ENCODE results near the gene PHKB. TPM values are rescaled to one million over a fixed set of nuclear protein-coding genes. Genes with fewer than 3 reads are reported as not detected.

Gene PHKB
- total RNA-seq, 1 donor from 2014 or later, result 47.8 TPM

DNA sequence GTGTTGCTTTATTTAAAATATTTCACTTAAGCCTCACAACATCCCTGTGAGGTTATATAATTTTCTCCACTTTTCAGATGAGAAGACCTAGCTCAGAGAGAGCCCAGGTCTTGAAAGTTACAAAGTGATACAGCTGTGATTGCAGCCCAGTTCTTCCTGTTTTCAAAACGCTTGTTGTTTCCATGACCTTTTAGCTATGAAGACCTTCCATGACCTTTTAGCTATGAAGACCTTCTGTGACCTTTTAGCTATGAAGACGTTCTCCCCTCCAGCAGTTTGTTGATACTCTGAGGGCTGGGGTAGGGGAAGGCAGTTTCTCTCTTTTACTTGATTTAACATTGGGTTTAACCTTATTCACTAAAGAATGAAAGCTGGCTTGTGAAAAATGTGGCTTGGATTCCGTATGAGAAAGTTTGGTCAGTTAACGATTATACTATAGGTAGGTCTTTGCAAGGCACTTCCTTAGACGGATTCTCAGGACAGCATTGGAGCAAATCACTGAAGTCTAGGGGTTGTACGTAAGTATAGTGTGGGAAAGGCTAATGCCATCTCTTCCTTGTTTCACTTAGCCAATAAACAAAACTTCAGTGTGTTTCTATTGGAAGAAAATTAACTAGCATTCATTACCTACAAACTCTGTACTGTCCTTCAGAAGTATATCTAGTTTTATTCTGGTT, 20.7 kb downstream of the PHKB start:
- TF ChIP-seq, protein P1, sequence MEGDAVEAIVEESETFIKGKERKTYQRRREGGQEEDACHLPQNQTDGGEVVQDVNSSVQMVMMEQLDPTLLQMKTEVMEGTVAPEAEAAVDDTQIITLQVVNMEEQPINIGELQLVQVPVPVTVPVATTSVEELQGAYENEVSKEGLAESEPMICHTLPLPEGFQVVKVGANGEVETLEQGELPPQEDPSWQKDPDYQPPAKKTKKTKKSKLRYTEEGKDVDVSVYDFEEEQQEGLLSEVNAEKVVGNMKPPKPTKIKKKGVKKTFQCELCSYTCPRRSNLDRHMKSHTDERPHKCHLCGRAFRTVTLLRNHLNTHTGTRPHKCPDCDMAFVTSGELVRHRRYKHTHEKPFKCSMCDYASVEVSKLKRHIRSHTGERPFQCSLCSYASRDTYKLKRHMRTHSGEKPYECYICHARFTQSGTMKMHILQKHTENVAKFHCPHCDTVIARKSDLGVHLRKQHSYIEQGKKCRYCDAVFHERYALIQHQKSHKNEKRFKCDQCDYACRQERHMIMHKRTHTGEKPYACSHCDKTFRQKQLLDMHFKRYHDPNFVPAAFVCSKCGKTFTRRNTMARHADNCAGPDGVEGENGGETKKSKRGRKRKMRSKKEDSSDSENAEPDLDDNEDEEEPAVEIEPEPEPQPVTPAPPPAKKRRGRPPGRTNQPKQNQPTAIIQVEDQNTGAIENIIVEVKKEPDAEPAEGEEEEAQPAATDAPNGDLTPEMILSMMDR (IDR thresholded peaks at IDR 0.05; ENCODE audit: insufficient read depth, low read length, poor library complexity, severe bottlenecking), result no peak
- no peak for DNase-seq (ENCODE audit: low read depth)
- no peaks in the 10 kb centered on the region for H3K27me3 ChIP-seq (ENCODE audit: control insufficient read depth, insufficient read depth, low read length)
- peaks cover 2% of the 10 kb centered on the region for H3K36me3 ChIP-seq (ENCODE audit: control insufficient read depth, insufficient read depth, low read length)
- H3K4me3 ChIP-seq (ENCODE audit: low read depth, low read length), result no peak overlapping the region

DNA sequence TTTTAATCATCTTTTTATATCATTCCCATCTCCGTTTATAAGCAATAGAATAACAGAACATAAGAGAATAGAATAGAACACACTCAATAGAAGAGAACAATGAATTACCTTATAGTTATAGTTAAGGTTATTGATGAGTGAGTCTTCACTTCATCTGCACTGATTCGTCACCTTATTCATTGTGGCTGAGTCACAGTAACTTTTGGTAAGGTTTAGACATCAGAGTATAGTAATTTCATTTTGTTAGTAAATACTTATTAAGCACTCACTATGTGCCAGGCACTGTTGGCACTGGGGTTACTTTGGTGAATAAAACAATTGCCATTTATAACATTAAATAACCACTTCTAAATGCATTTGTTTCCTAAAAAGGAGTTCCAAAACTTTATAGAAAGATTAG, 22.5 kb downstream of the PHKB start:
- TF ChIP-seq, protein P1 (IDR thresholded peaks at IDR 0.05; ENCODE audit: insufficient read depth, low read length, poor library complexity, severe bottlenecking), result no peak
- no peaks in the 10 kb centered on the region for H3K27me3 ChIP-seq (ENCODE audit: control insufficient read depth, insufficient read depth, low read length)

DNA sequence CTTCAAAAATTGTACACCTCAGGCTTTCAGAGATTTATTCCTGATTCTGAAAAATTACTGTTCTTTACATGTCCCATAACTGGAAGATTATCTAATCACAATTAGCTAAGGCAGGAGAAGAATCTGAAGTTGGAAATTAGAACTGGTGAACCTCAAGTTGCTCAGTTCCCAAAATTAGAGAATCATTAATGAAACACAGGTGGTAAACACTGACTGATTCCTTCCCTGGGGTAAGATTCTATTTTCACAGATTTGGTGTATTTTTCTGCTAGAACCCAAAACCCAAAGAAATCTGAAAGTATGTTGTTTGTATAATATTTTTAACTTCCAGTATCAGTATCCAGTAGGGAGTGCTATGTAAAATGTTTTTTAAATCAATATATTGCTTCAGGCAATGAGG, 25.7 kb downstream of the PHKB start:
- TF ChIP-seq, protein P1 (IDR thresholded peaks at IDR 0.05; ENCODE audit: insufficient read depth, low read length, poor library complexity, severe bottlenecking), result no peak
- no peak for DNase-seq (ENCODE audit: low read depth)
- Histone ChIP-seq H3K36me3 (ENCODE audit: control insufficient read depth, insufficient read depth, low read length) (peaks cover 2% of the 10 kb centered on the region), H3K27me3 (ENCODE audit: control insufficient read depth, insufficient read depth, low read length) (no peaks in the 10 kb centered on the region), H3K4me3 (ENCODE audit: low read depth, low read length) (no peak overlapping the region)

More for the DNA sequence above, 22.5 kb downstream of the PHKB start:
- DNase-seq (ENCODE audit: low read depth), result no peak
- H3K36me3 ChIP-seq (ENCODE audit: control insufficient read depth, insufficient read depth, low read length), result peaks cover 2% of the 10 kb centered on the region
- no peak overlapping the region for H3K4me3 ChIP-seq (ENCODE audit: low read depth, low read length)

DNA sequence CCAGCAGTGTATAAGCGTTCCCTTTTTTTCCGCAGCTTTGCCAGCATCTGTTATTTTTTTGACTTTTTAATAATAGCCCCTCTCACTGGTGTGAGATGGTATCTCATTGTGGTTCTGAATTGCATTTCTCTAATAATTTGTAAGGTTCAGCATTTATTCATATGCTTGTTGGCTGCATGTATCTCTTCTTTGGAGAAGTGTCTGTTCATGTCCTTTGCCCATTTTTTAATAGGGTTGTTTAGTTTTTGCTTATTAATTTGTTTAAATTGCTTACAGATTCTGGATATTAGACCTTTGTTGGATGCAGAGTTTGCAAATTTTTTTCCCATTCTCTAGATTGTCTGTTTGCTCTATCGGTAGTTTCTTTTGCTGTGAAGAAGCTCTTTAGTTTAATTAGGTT, 26.9 kb downstream of the PHKB start:
- TF ChIP-seq, protein P1 (IDR thresholded peaks at IDR 0.05; ENCODE audit: insufficient read depth, low read length, poor library complexity, severe bottlenecking), result no peak
- H3K4me3 ChIP-seq (ENCODE audit: low read depth, low read length), result no peak overlapping the region
- no peaks in the 10 kb centered on the region for H3K27me3 ChIP-seq (ENCODE audit: control insufficient read depth, insufficient read depth, low read length)
- no peak for DNase-seq (ENCODE audit: low read depth)
- no peaks in the 10 kb centered on the region for H3K36me3 ChIP-seq (ENCODE audit: control insufficient read depth, insufficient read depth, low read length)

DNA sequence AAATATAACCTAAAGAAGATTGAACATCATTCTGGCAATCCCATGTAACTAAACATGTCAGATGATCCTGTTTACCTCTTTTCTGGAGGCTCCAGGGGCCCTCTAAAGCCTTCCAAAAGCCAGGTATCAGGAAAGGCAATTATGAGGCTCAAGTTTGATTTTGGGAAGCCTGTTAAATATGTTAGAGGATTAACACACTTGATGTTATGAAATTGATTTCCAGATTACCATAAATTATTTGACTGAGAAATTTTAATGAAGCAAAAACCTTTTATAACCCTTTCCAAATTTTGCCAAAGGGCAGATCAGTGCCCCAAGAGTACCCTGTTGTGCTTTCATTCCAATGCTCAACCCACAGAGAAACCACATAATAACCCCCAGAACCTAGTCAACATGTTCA, 29.3 kb downstream of the PHKB start:
- Histone ChIP-seq H3K4me3 (ENCODE audit: low read depth, low read length) (no peak overlapping the region), H3K36me3 (ENCODE audit: control insufficient read depth, insufficient read depth, low read length) (no peaks in the 10 kb centered on the region), H3K27me3 (ENCODE audit: control insufficient read depth, insufficient read depth, low read length) (no peaks in the 10 kb centered on the region)
- DNase-seq (ENCODE audit: low read depth), result no peak
- TF ChIP-seq, protein P1 (IDR thresholded peaks at IDR 0.05; ENCODE audit: insufficient read depth, low read length, poor library complexity, severe bottlenecking), result no peak

DNA sequence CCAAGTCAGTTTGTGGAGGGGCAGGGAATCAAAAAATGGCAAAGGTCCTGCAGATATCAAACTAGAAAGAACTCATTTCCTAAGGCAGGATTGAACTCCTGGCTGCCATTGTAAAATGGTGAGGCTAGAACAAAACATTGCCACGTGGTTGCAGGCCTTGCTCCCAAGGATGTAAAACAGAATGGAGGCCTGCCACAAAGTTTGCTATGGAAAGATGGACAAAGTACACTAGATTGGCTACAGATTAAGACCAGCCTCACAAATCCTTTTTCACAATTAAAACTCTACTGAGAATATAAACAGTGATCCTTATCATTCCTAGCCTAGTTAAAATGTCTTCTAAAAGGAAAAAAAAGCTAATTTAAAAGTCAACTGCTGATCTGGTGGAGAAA, 30.9 kb downstream of the PHKB start:
- Histone ChIP-seq H3K27me3 (ENCODE audit: control insufficient read depth, insufficient read depth, low read length) (no peaks in the 10 kb centered on the region), H3K36me3 (ENCODE audit: control insufficient read depth, insufficient read depth, low read length) (no peaks in the 10 kb centered on the region), H3K4me3 (ENCODE audit: low read depth, low read length) (no peak overlapping the region)
- no peak for DNase-seq (ENCODE audit: low read depth)
- TF ChIP-seq, protein P1 (IDR thresholded peaks at IDR 0.05; ENCODE audit: insufficient read depth, low read length, poor library complexity, severe bottlenecking), result no peak

Measured in kidney epithelial cell (primary cell).